HG02884 (cell line): Measurements from ENCODE around the gene ZCCHC18.
"Not testable (repeated sequence)": the region's sequence is repeated elsewhere in the genome, so short reads cannot be mapped to it uniquely, and the experiment has no call there.

Source experiments
- ATAC-seq: cut with Tn5 transposase; IDR thresholded peaks from one replicate; pipeline ENCODE4 v1.9.1; 2021; ENCODE audit warnings: mild to moderate bottlenecking, moderate library complexity; ENCODE audit not compliant: unreplicated experiment

ZCCHC18 gene

GRCh38 chrX:104112326-104112951, at the start of gene ZCCHC18:
ZCCHC18 (plus strand) TSS chrX:104112523; CDS start chrX:104114112, 1,589 bp downstream.
- ATAC-seq = peak; percentile 69

GRCh38 chrX:104062636-104063035, 49.7 kb upstream of the ZCCHC18 start:
- not testable (repeated sequence) for ATAC-seq

- peak; percentile 97 for ATAC-seq
These were observed 36.4 kb upstream of the ZCCHC18 start, which contains the start of gene TMSB15C for GRCh38 chrX:104075778-104076445. TMSB15C (minus strand) TSS chrX:104076236.

GRCh38 chrX:104077854-104078253, 34.5 kb upstream of the ZCCHC18 start:
- ATAC-seq = not testable (repeated sequence)

GRCh38 chrX:104084063-104084462, 28.3 kb upstream of the ZCCHC18 start:
- no peak for ATAC-seq

GRCh38 chrX:104084534-104085277, 27.6 kb upstream of the ZCCHC18 start:
- no peak for ATAC-seq

GRCh38 chrX:104085477-104085876, 26.8 kb upstream of the ZCCHC18 start:
- ATAC-seq = no peak

- no peak for ATAC-seq
These were observed 26.4 kb upstream of the ZCCHC18 start for GRCh38 chrX:104085919-104086318.

- ATAC-seq = peak; percentile 65
These were observed 14.0 kb upstream of the ZCCHC18 start for GRCh38 chrX:104098151-104098808.

GRCh38 chrX:104098919-104099318, 13.4 kb upstream of the ZCCHC18 start:
- no peak for ATAC-seq

GRCh38 chrX:104104676-104105075, 7.6 kb upstream of the ZCCHC18 start:
- no peak for ATAC-seq

- no peak for ATAC-seq
These were observed 6.7 kb upstream of the ZCCHC18 start for GRCh38 chrX:104105330-104106262.

- no peak for ATAC-seq
These were observed 3.4 kb upstream of the ZCCHC18 start for GRCh38 chrX:104108955-104109354.

- peak; percentile 41 for ATAC-seq
These were observed 1.7 kb upstream of the ZCCHC18 start for GRCh38 chrX:104110491-104111240.

- peak; percentile 48 for ATAC-seq
These were observed 1.1 kb downstream of the ZCCHC18 start for GRCh38 chrX:104113222-104113965.

GRCh38 chrX:104117759-104118158, 5.4 kb downstream of the ZCCHC18 start:
- ATAC-seq = no peak

- ATAC-seq = no peak
These were observed 6.4 kb downstream of the ZCCHC18 start for GRCh38 chrX:104118765-104119164.

- ATAC-seq = peak; percentile 52
These were observed 10.5 kb downstream of the ZCCHC18 start for GRCh38 chrX:104122829-104123228.

- ATAC-seq = no peak
These were observed 14.5 kb downstream of the ZCCHC18 start for GRCh38 chrX:104126856-104127255.
